ENCODE data around the gene RBMXL2. TPM values are rescaled to one million over a fixed set of nuclear protein-coding genes. Genes with fewer than 3 reads are reported as not detected.

Gene RBMXL2
- total RNA-seq, 2 experiments from 2014 or later: not detected

DNA sequence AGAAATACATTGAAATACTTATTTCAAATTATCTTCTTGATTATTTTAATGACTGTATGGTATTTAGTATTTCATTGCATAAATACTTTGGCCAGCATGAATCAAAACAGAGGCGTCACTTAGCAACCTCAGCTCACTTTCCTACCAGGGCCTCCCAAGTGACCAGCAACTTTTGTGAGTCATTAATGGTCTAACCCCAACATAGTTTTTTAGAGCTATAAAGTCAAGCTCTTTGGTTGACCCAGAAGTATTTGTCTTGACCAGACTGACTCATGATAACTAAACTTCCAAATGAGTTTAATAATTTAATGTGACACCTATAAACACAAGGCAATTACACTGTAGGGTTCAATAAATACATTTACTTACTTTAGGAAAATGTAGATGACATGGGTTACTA, 27.9 kb upstream of the RBMXL2 start:
- Mint-ChIP-seq H3K27me3 (peaks cover 7% of the 10 kb centered on the region), H3K36me3 (ENCODE audit: low read depth) (no peaks in the 10 kb centered on the region), H3K9me3 (no peaks in the 10 kb centered on the region), H3K4me3 (no peak overlapping the region), H3K4me1 (ENCODE audit: low read depth) (no peaks in the 10 kb centered on the region), H3K27ac (no peak overlapping the region)
- TF ChIP-seq, protein P1, sequence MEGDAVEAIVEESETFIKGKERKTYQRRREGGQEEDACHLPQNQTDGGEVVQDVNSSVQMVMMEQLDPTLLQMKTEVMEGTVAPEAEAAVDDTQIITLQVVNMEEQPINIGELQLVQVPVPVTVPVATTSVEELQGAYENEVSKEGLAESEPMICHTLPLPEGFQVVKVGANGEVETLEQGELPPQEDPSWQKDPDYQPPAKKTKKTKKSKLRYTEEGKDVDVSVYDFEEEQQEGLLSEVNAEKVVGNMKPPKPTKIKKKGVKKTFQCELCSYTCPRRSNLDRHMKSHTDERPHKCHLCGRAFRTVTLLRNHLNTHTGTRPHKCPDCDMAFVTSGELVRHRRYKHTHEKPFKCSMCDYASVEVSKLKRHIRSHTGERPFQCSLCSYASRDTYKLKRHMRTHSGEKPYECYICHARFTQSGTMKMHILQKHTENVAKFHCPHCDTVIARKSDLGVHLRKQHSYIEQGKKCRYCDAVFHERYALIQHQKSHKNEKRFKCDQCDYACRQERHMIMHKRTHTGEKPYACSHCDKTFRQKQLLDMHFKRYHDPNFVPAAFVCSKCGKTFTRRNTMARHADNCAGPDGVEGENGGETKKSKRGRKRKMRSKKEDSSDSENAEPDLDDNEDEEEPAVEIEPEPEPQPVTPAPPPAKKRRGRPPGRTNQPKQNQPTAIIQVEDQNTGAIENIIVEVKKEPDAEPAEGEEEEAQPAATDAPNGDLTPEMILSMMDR (IDR thresholded peaks at IDR 0.05): no peak
- POLR2A ChIA-PET: no interaction called here
- ATAC-seq: no peak
- intact Hi-C loops (cut with micrococcal nuclease): no loop called here
- no peak for DNase-seq
- CTCF ChIA-PET: no interaction called here

DNA sequence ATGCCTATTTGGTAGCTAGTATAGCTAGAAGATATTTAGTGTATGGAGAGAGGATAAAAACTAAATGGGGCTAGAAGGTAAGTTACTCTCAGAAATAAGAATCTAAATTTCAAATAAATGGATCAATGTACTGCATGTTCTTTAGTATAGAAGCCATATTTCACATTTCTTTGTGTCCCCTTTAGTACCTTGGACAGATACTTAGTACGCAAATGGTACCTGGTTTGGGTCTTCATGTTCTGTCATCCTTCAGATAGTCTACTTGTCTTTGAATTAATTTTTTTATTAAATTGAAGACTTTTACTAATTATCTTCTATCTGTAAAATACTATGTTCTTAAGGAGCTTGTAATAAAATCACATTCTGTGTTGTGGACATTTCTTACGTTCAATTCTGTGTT, 26.3 kb upstream of the RBMXL2 start:
- DNase-seq: no peak
- intact Hi-C loops (cut with micrococcal nuclease): no loop called here
- H3K27ac Mint-ChIP-seq: no peak overlapping the region
- ChIA-PET CTCF (no interaction called here), POLR2A (no interaction called here)
- no peak overlapping the region for H3K4me3 Mint-ChIP-seq
- H3K4me1 Mint-ChIP-seq (ENCODE audit: low read depth): no peaks in the 10 kb centered on the region
- ATAC-seq: no peak
- H3K27me3 Mint-ChIP-seq: peaks cover 9% of the 10 kb centered on the region
- no peaks in the 10 kb centered on the region for H3K36me3 Mint-ChIP-seq (ENCODE audit: low read depth)
- TF ChIP-seq, protein P1 (IDR thresholded peaks at IDR 0.05): no peak
- peaks cover 2% of the 10 kb centered on the region for H3K9me3 Mint-ChIP-seq

DNA sequence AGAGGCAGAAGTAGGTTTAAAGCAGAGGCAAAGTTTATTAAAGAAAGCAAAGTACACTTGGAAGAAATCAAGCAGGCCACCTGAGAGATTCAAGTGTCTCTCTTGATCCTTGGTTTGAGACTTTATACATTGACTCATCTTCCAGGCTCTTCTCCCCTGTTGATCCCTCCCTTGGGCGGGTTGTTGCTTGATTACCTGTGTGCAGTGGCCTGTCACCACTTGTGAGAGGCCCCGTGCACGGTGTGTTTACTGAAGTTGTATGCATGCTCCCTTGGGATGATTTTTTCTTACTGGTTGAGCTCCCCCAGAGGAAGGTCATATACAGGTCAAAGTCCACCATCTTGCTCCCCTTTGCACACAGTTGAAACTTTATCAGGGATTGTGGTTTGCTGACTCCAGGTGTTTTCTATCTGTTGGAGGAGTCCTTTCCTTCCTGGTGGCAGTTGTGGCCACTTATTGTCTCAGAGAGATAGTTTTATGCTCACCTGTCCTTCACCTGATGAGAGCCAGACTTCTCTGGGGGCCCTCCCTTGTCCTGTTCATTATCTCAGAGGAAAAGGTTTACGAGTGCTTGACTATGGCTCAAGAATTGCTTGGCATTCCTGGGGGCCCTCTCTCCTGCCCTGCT, 16.3 kb upstream of the RBMXL2 start:
- Mint-ChIP-seq H3K27me3 (peaks cover 2% of the 10 kb centered on the region), H3K4me1 (ENCODE audit: low read depth) (no peaks in the 10 kb centered on the region), H3K4me3 (no peak overlapping the region), H3K36me3 (ENCODE audit: low read depth) (no peaks in the 10 kb centered on the region), H3K9me3 (no peaks in the 10 kb centered on the region), H3K27ac (no peak overlapping the region)
- intact Hi-C loops (cut with micrococcal nuclease): no loop called here
- TF ChIP-seq, protein P1 (IDR thresholded peaks at IDR 0.05): no peak
- ATAC-seq (no peak), DNase-seq (no peak)
- ChIA-PET CTCF (no interaction called here), POLR2A (no interaction called here)

DNA sequence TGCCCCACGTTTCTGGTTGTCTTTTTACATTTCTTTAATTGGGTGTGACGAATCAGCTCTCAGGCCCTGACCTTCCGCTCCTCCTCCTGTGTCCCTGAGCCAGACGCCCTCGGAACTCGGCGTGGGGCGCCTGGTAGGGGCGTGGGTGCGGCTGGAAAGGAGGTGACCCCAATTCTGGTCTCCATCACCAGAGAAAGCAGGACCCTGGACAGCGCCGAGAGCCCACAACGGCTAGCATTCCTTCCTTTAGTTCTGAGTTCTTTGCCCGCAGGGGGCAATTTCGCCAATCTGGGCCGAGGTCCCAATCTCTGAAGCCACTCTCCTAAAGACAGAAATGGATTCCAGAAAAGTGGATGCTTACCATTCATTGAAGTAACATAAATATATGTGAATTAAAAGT, 11.7 kb upstream of the RBMXL2 start:
- TF ChIP-seq, protein P1 (IDR thresholded peaks at IDR 0.05): no peak
- intact Hi-C loops (cut with micrococcal nuclease): no loop called here
- H3K27me3 Mint-ChIP-seq: peaks cover 2% of the 10 kb centered on the region
- no peaks in the 10 kb centered on the region for H3K36me3 Mint-ChIP-seq (ENCODE audit: low read depth)
- H3K9me3 Mint-ChIP-seq: peaks cover 8% of the 10 kb centered on the region
- DNase-seq: no peak
- H3K4me1 Mint-ChIP-seq (ENCODE audit: low read depth): no peaks in the 10 kb centered on the region
- no peak overlapping the region for H3K27ac Mint-ChIP-seq
- POLR2A ChIA-PET: no interaction called here
- no peak for ATAC-seq
- H3K4me3 Mint-ChIP-seq: no peak overlapping the region
- CTCF ChIA-PET: no interaction called here

DNA sequence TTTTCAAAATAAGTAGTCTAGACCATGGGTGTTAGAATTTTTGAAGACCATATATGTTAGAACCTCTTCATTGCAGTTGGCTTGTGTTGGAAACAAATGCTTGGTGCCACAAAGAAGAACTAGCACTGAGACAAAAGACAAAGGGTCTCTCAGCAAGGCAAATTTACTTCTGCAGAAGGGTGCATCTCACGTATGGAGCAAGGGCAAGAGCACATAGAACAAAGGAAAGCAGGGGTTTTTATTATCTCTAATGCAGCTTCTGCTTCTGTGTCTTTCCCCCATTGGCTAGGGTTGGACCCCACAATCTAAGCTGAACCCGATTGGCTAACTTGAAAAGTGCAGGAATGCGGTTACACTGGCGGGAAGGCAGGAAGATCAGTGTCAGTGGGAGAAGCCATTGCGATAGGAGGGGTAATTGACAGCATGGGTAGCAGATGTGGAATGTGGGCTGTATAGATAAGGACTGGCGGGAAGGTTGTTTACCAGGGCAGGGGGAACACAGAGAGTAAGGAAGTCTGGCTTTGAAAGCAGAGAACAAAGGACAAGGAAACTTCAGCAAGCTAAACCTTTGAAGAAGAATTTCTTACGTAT, 9.2 kb upstream of the RBMXL2 start:
- TF ChIP-seq, protein P1 (IDR thresholded peaks at IDR 0.05): no peak
- Mint-ChIP-seq H3K27me3 (peaks cover 2% of the 10 kb centered on the region), H3K9me3 (peaks cover 8% of the 10 kb centered on the region), H3K36me3 (ENCODE audit: low read depth) (no peaks in the 10 kb centered on the region), H3K4me1 (ENCODE audit: low read depth) (no peaks in the 10 kb centered on the region), H3K27ac (no peak overlapping the region), H3K4me3 (no peak overlapping the region)
- CTCF ChIA-PET: interaction anchor here (0.7 kb wide), 1 partner anchor 177 kb away, joined by 4 read pairs; no protein-coding TSS in a partner anchor
- DNase-seq (no peak), ATAC-seq (no peak)
- intact Hi-C loops (cut with micrococcal nuclease): no loop called here
- POLR2A ChIA-PET: no interaction called here
